Right lobe of liver (tissue), 6 donors: Measurements from ENCODE around the gene GNAQ. TPM values are rescaled to one million over a fixed set of nuclear protein-coding genes. Genes with fewer than 3 reads are reported as not detected.

ENCODE experiments used
- ATAC-seq, 4 donors: fragments of 200-7000 bp; cut with Tn5 transposase; one replicate each; pipeline ENCODE4 v1.9.1; 2020; ENCODE audit warnings: mild to moderate bottlenecking in 4 of 4, moderate library complexity in 4 of 4
- DNase-seq, 3 donors: peaks; one replicate each; pipeline ENCODE4 v3.0.0-alpha.2; 2020
- H3K27ac ChIP-seq, 3 donors: fragments of 200-600 bp; one replicate each; pipeline ENCODE4 v1.8.0; 2022
- H3K27me3 ChIP-seq, 2 donors: fragments of 200-600 bp; one replicate each; pipeline ENCODE4 v1.8.0; 2022
- H3K36me3 ChIP-seq, 4 donors: fragments of 200-600 bp; sonication (generic) in 1 of 4; one replicate each; pipeline versions ENCODE4 v1.5.1 to v1.8.0; 2017 to 2022; ENCODE audit warnings: control low read depth in 1 of 4
- H3K4me1 ChIP-seq, 4 donors: fragments of 200-600 bp; sonication (generic) in 1 of 4; one replicate each; pipeline versions ENCODE4 v1.5.1 to v1.8.0; 2017 to 2022; ENCODE audit warnings: control low read depth in 1 of 4
- H3K4me3 ChIP-seq, 3 donors: fragments of 200-600 bp; one replicate each; pipeline ENCODE4 v1.8.0; 2022
- H3K9me3 ChIP-seq, 4 donors: fragments of 200-600 bp; sonication (generic) in 1 of 4; one replicate each; pipeline versions ENCODE4 v1.5.1 to v1.8.0; 2017 to 2022; ENCODE audit warnings: control low read depth in 1 of 4
- CTCF ChIP-seq, 4 donors: fragments of 200-600 bp in 3 of 4; fragments of 450-650 bp in 1 of 4; IDR thresholded peaks; one replicate each; pipeline versions ENCODE4 v1.5.1 to v1.8.0; 2016 to 2022; ENCODE audit warnings: antibody characterized with exemption in 4 of 4, mild to moderate bottlenecking in 2 of 4
- POLR2A ChIP-seq: fragments of 450-650 bp; IDR thresholded peaks from one replicate; pipeline ENCODE4 v1.6.1; 2017; ENCODE audit warnings: antibody characterized with exemption, mild to moderate bottlenecking
- WGBS: methylation state at CpG from one replicate; pipeline ENCODE4 v1.1.6; 2018; ENCODE audit warnings: low coverage, low lambda C conversion rate; ENCODE audit not compliant: insufficient coverage; ENCODE audit errors: missing lambda C conversion rate; 5-methylcytosine and 5-hydroxymethylcytosine counted together
- intact Hi-C, 2 donors: fragments of 100-400 bp; cut with DNase I; formaldehyde crosslinking; loops; one replicate each; pipeline versions ENCODE4 v1.11.2 to v1.14.1; 2022
- total RNA-seq, 6 experiments: library from RNA; depleted of rRNA in 2 of 6; stranded (reverse); fragments of >200 nt in 2 of 6; fragmentation: NEBNext Ultra II Directional in 3 of 6; extraction: Animal tissue kit (Norgen Biotek cat#: 25700) in 3 of 6; gene quantifications; one replicate each; pipeline versions ENCODE4 v1.1.0 to v1.2.4, GENCODE V29; 2016 to 2023
- donor health status: DM: no; HTN: yes; CAD: no.
- donor health status: DM: no; HTN: no; CAD: no.
- donor health status: DM: no; HTN: no; CAD: no.
- donor health status: DM: no; HTN: yes; CAD: no.
- donor health status: DM: no; HTN: yes; CAD: no.

The GNAQ gene
- total RNA-seq, 6 experiments from 2014 or later = 15.8 to 28.7 (median 21.6) TPM

- DNase-seq = no peak
- H3K27ac ChIP-seq = no peak overlapping the region
- ATAC-seq = no peak
- no peaks in the 10 kb centered on the region for H3K9me3 ChIP-seq
- peaks cover 0 to 15% (median 2%) of the 10 kb centered on the region in 4 donors for H3K4me1 ChIP-seq
- no peaks in the 10 kb centered on the region for H3K27me3 ChIP-seq
- intact Hi-C loops = no loop called here
- TF ChIP-seq CTCF (IDR thresholded peaks at IDR 0.05) = no peak
- TF ChIP-seq POLR2A = no peak
- H3K4me3 ChIP-seq = no peak overlapping the region
- no peaks in the 10 kb centered on the region for H3K36me3 ChIP-seq
- 91% methylated on average over 4 of the region's 5 CpGs for WGBS
Measured at GRCh38 chr9:77975806-77976205, 55.8 kb downstream of the GNAQ start.

- WGBS = 89% methylated on average over 2 of the region's 2 CpGs
- peaks cover 0 to 9% (median 2%) of the 10 kb centered on the region in 4 donors for H3K4me1 ChIP-seq
Measured at GRCh38 chr9:77975036-77975435, 56.6 kb downstream of the GNAQ start.

GRCh38 chr9:77974434-77974833, 57.2 kb downstream of the GNAQ start:
- 59% methylated on average over 2 of the region's 2 CpGs for WGBS
- Histone ChIP-seq H3K4me3 (no peak overlapping the region), H3K27ac (no peak overlapping the region), H3K27me3 (no peaks in the 10 kb centered on the region), H3K9me3 (no peaks in the 10 kb centered on the region), H3K36me3 (no peaks in the 10 kb centered on the region), H3K4me1 (peaks cover 0 to 9% (median 0%) of the 10 kb centered on the region in 4 donors)
- TF ChIP-seq CTCF (IDR thresholded peaks at IDR 0.05) = no peak
- no peak for TF ChIP-seq POLR2A
- DNase-seq = no peak
- ATAC-seq = no peak
- intact Hi-C loops = no loop called here

More at GRCh38 chr9:77975036-77975435, 56.6 kb downstream of the GNAQ start:
- Histone ChIP-seq H3K36me3 (no peaks in the 10 kb centered on the region), H3K27ac (no peak overlapping the region), H3K9me3 (no peaks in the 10 kb centered on the region), H3K27me3 (no peaks in the 10 kb centered on the region), H3K4me3 (no peak overlapping the region)
- intact Hi-C loops = no loop called here
- no peak for ATAC-seq
- no peak for DNase-seq
- TF ChIP-seq POLR2A = no peak
- no peak for TF ChIP-seq CTCF (IDR thresholded peaks at IDR 0.05)

- DNase-seq = no peak
- WGBS = 100% methylated on average over 3 of the region's 4 CpGs
- TF ChIP-seq CTCF (IDR thresholded peaks at IDR 0.05) = no peak
- TF ChIP-seq POLR2A = no peak
- no peaks in the 10 kb centered on the region for H3K9me3 ChIP-seq
- no peaks in the 10 kb centered on the region for H3K36me3 ChIP-seq
- ATAC-seq = no peak
- no peaks in the 10 kb centered on the region for H3K27me3 ChIP-seq
- no peak overlapping the region for H3K27ac ChIP-seq
- intact Hi-C loops = no loop called here
- H3K4me3 ChIP-seq = no peak overlapping the region
- peaks cover 0 to 8% (median 0%) of the 10 kb centered on the region in 4 donors for H3K4me1 ChIP-seq
Measured at GRCh38 chr9:77969083-77969482, 62.5 kb downstream of the GNAQ start.

- WGBS = 58% methylated on average over 3 of the region's 3 CpGs
- Histone ChIP-seq H3K4me3 (no peak overlapping the region), H3K4me1 (peaks cover 0 to 8% (median 0%) of the 10 kb centered on the region in 4 donors), H3K27ac (no peak overlapping the region), H3K9me3 (no peaks in the 10 kb centered on the region), H3K36me3 (no peaks in the 10 kb centered on the region), H3K27me3 (no peaks in the 10 kb centered on the region)
- TF ChIP-seq CTCF (IDR thresholded peaks at IDR 0.05) (no peak), POLR2A (no peak)
- no peak for ATAC-seq
- intact Hi-C loops = no loop called here
- no peak for DNase-seq
Measured at GRCh38 chr9:77968506-77968905, 63.1 kb downstream of the GNAQ start.
